T-helper 17 cell (primary cell): ENCODE data around the gene CACTIN. TPM values are rescaled to one million over a fixed set of nuclear protein-coding genes. Genes with fewer than 3 reads are reported as not detected.

Experiments used
- ATAC-seq: fragments of 150-1000 bp; cut with Tn5 transposase; 2 replicates; pipeline ENCODE4 v1.10.0; 2021; ENCODE audit warnings: mild to moderate bottlenecking, moderate library complexity
- DNase-seq, 3 donors: peaks; one replicate each; pipeline versions ENCODE4 v3.0.0 to v3.0.0-alpha.2; 2020 to 2021
- H3K9me3 ChIP-seq: one replicate; pipeline ENCODE4 v1.7.0; 2013; ENCODE audit warnings: low read length, mild to moderate bottlenecking; ENCODE audit not compliant: control insufficient read depth, poor library complexity, severe bottlenecking
- H3K27ac Mint-ChIP-seq: one replicate; pipeline ENCODE4 v1.8.0; 2022; ENCODE audit warnings: mild to moderate bottlenecking, moderate library complexity, mixed read lengths
- H3K27me3 Mint-ChIP-seq: one replicate; pipeline ENCODE4 v1.8.0; 2022; ENCODE audit warnings: mixed read lengths
- H3K36me3 Mint-ChIP-seq: one replicate; pipeline ENCODE4 v1.8.0; 2022; ENCODE audit warnings: low read depth, mixed read lengths
- H3K4me1 Mint-ChIP-seq: one replicate; pipeline ENCODE4 v1.8.0; 2022; ENCODE audit warnings: mild to moderate bottlenecking, mixed read lengths
- H3K4me3 Mint-ChIP-seq: one replicate; pipeline ENCODE4 v1.8.0; 2022; ENCODE audit warnings: mild to moderate bottlenecking, moderate library complexity, mixed read lengths
- total RNA-seq, 4 donors: library from RNA in 2 of 4; stranded (reverse) in 2 of 4; gene quantifications; one replicate each; pipeline ENCODE4 v1.2.3 and lab custom pipeline; 2022 to 2026

CACTIN gene
- total RNA-seq, 2 donors from 2014 or later: 32.8 to 34.4 TPM

GRCh38 chr19:3620145-3620816 lies 6.3 kb downstream of the CACTIN start:
- DNase-seq: no peak
- no peaks in the 10 kb centered on the region for H3K9me3 ChIP-seq
- no peak overlapping the region for H3K4me3 Mint-ChIP-seq
- ATAC-seq: no peak
- H3K36me3 Mint-ChIP-seq: no peaks in the 10 kb centered on the region
- H3K4me1 Mint-ChIP-seq: peaks cover 20% of the 10 kb centered on the region
- no peaks in the 10 kb centered on the region for H3K27me3 Mint-ChIP-seq
- no peak overlapping the region for H3K27ac Mint-ChIP-seq

GRCh38 chr19:3619631-3620012 lies 7.0 kb downstream of the CACTIN start:
- ATAC-seq: no peak
- no peaks in the 10 kb centered on the region for H3K9me3 ChIP-seq
- Mint-ChIP-seq H3K27ac (no peak overlapping the region), H3K36me3 (no peaks in the 10 kb centered on the region), H3K4me3 (no peak overlapping the region), H3K4me1 (peaks cover 19% of the 10 kb centered on the region), H3K27me3 (no peaks in the 10 kb centered on the region)
- DNase-seq: no peak

GRCh38 chr19:3618811-3619630 lies 7.6 kb downstream of the CACTIN start:
- ATAC-seq (no peak), DNase-seq (no peak)
- Mint-ChIP-seq H3K4me3 (no peak overlapping the region), H3K27me3 (no peaks in the 10 kb centered on the region), H3K4me1 (peaks cover 13% of the 10 kb centered on the region), H3K36me3 (no peaks in the 10 kb centered on the region), H3K27ac (no peak overlapping the region)
- H3K9me3 ChIP-seq: no peaks in the 10 kb centered on the region

GRCh38 chr19:3618144-3618810 lies 8.3 kb downstream of the CACTIN start:
- no peak overlapping the region for H3K27ac Mint-ChIP-seq
- H3K36me3 Mint-ChIP-seq: no peaks in the 10 kb centered on the region
- H3K9me3 ChIP-seq: no peaks in the 10 kb centered on the region
- no peaks in the 10 kb centered on the region for H3K27me3 Mint-ChIP-seq
- H3K4me3 Mint-ChIP-seq: no peak overlapping the region
- peaks cover 12% of the 10 kb centered on the region for H3K4me1 Mint-ChIP-seq
- peak; percentile 77 for ATAC-seq
- peak; percentile 24 to 57 (median 34) for DNase-seq

GRCh38 chr19:3617463-3617862 lies 9.1 kb downstream of the CACTIN start:
- Mint-ChIP-seq H3K27ac (peak overlapping the region; percentile 34), H3K4me3 (no peak overlapping the region), H3K27me3 (no peaks in the 10 kb centered on the region), H3K4me1 (peaks cover 12% of the 10 kb centered on the region), H3K36me3 (no peaks in the 10 kb centered on the region)
- no peak for DNase-seq
- no peak for ATAC-seq
- no peaks in the 10 kb centered on the region for H3K9me3 ChIP-seq

- no peak overlapping the region for H3K27ac Mint-ChIP-seq
- no peak overlapping the region for H3K4me3 Mint-ChIP-seq
- no peaks in the 10 kb centered on the region for H3K36me3 Mint-ChIP-seq
- peaks cover 10% of the 10 kb centered on the region for H3K4me1 Mint-ChIP-seq
- no peak for ATAC-seq
- no peaks in the 10 kb centered on the region for H3K27me3 Mint-ChIP-seq
- DNase-seq: no peak
- no peaks in the 10 kb centered on the region for H3K9me3 ChIP-seq
Measured at GRCh38 chr19:3615524-3616135, 11.0 kb downstream of the CACTIN start.

GRCh38 chr19:3614858-3615505 lies 11.6 kb downstream of the CACTIN start:
- Mint-ChIP-seq H3K4me3 (no peak overlapping the region), H3K27me3 (no peaks in the 10 kb centered on the region), H3K36me3 (no peaks in the 10 kb centered on the region), H3K4me1 (peaks cover 10% of the 10 kb centered on the region), H3K27ac (no peak overlapping the region)
- no peaks in the 10 kb centered on the region for H3K9me3 ChIP-seq
- ATAC-seq (no peak), DNase-seq (no peak)

- no peaks in the 10 kb centered on the region for H3K36me3 Mint-ChIP-seq
- no peaks in the 10 kb centered on the region for H3K9me3 ChIP-seq
- ATAC-seq (no peak), DNase-seq (no peak)
- H3K27ac Mint-ChIP-seq: no peak overlapping the region
- no peak overlapping the region for H3K4me3 Mint-ChIP-seq
- H3K27me3 Mint-ChIP-seq: no peaks in the 10 kb centered on the region
- peaks cover 7% of the 10 kb centered on the region for H3K4me1 Mint-ChIP-seq
Measured at GRCh38 chr19:3613818-3614661, 12.6 kb downstream of the CACTIN start.

- DNase-seq (no peak), ATAC-seq (no peak)
- no peaks in the 10 kb centered on the region for H3K9me3 ChIP-seq
- Mint-ChIP-seq H3K4me1 (peaks cover 6% of the 10 kb centered on the region), H3K27me3 (no peaks in the 10 kb centered on the region), H3K27ac (no peak overlapping the region), H3K4me3 (no peak overlapping the region), H3K36me3 (no peaks in the 10 kb centered on the region)
Measured at GRCh38 chr19:3612901-3613741, 13.5 kb downstream of the CACTIN start.

GRCh38 chr19:3612330-3612729 lies 14.3 kb downstream of the CACTIN start:
- DNase-seq: no peak
- ATAC-seq: no peak
- H3K27ac Mint-ChIP-seq: no peak overlapping the region
- H3K9me3 ChIP-seq: no peaks in the 10 kb centered on the region
- H3K27me3 Mint-ChIP-seq: no peaks in the 10 kb centered on the region
- peaks cover 4% of the 10 kb centered on the region for H3K4me1 Mint-ChIP-seq
- H3K4me3 Mint-ChIP-seq: no peak overlapping the region
- H3K36me3 Mint-ChIP-seq: no peaks in the 10 kb centered on the region

GRCh38 chr19:3611841-3612240 lies 14.7 kb downstream of the CACTIN start:
- ATAC-seq (no peak), DNase-seq (no peak)
- no peaks in the 10 kb centered on the region for H3K36me3 Mint-ChIP-seq

More at GRCh38 chr19:3611841-3612240, 14.7 kb downstream of the CACTIN start:
- no peaks in the 10 kb centered on the region for H3K9me3 ChIP-seq
- H3K27ac Mint-ChIP-seq: no peak overlapping the region
- H3K27me3 Mint-ChIP-seq: no peaks in the 10 kb centered on the region
- peaks cover 2% of the 10 kb centered on the region for H3K4me1 Mint-ChIP-seq
- no peak overlapping the region for H3K4me3 Mint-ChIP-seq
